GM18498 (cell line): Measurements from ENCODE around the gene MS4A10.

ENCODE experiments used
- ATAC-seq: cut with Tn5 transposase; IDR thresholded peaks from one replicate; pipeline ENCODE4 v1.9.1; 2021; ENCODE audit warnings: mild to moderate bottlenecking, moderate library complexity; ENCODE audit not compliant: unreplicated experiment

The MS4A10 gene

DNA sequence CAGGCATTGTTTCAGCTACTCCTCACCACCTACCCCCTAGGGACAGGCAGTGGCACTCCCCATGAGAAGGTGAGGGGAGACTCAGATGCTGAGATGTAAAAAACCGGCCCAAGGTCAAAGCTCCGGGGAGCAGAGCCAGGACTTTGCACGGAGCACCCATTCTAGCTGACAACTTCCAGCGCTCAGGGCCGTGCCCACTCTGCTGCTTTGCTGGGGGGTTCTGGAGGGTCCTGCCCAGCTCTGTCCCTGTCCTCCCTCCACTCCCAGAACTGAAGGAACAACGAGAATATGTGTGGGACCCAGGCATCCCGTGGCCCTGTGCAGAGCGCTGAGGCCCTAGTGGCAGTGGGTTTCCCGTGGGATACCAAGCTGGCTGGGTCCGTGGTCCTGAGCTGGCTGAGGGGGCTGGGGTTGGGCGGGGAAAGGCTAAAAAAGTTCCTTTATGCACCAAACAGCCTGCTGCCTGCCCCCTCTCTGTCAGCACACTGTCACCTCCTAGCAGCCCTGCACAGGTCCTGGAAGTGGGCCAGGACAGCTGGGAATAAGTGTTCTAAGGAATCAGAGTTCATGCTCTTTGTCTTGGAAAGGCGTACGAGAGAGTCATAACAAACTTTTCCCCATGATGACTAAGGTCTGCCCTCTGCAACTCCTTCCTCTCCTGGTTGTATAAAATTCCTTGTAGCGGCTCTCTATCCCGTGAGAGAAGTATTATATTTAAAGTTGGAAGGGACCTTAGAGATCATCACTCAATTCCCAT lies 1.9 kb downstream of the MS4A10 start:
- no peak for ATAC-seq

- ATAC-seq = no peak
These were observed 3.4 kb downstream of the MS4A10 start for GRCh38 chr11:60788401-60789125.

DNA sequence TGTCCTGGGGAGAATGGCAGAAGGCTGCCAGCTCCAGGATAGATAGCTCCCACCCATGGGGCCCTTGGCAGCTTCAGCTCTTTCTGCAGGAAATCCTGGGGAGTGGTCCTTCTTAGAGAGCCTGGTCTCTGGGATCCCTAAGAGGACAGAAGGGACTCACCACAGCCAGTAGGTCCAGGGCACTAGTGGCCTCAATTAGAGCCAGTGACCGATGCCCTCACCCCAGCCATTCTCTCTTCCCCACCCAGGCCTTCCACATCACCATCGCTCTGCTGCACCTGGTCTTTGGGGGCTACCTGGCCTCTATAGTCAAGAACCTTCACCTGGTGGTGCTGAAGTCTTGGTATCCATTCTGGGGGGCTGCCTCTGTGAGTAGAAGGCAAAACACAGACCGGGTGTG lies 5.6 kb downstream of the MS4A10 start:
- ATAC-seq = no peak

DNA sequence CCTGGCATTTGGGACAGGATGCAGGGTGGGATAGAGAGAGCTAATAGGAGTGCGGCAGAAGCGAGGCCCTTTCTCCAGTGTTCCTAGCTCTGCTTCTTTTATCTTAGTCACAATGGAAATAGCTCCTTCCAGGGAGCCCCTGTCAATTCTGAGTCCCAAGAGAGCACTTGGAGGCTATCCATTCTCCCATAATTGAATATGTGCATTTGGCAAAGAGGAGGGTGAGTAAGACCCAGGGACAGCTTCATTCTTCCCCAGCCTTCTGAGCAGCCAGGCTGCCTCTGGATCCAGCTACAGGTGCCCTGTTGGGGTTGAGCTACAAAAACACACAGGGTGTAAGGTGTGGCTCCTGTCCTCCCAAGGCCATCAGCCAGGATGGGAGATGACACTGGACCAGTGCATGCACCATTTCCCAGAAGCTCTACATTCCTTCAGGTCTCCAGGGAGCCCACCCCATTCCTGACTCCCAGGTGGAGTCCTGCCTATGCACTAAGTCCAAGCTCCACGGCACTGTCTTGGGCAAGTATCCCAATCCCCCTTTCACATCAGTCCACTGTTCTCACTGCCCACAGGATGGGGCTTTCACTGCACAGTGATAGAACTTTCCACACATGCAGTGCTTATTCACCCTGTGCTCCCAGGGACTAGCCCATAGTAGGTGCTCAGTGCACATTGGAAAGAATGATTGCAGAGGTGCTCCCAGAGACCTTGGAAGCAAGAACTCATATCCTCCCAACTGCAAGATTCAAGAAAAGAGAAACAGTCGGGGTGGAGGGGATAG lies 6.2 kb downstream of the MS4A10 start:
- ATAC-seq = no peak

- no peak for ATAC-seq
These were observed 7.4 kb downstream of the MS4A10 start for GRCh38 chr11:60792521-60792920.

DNA sequence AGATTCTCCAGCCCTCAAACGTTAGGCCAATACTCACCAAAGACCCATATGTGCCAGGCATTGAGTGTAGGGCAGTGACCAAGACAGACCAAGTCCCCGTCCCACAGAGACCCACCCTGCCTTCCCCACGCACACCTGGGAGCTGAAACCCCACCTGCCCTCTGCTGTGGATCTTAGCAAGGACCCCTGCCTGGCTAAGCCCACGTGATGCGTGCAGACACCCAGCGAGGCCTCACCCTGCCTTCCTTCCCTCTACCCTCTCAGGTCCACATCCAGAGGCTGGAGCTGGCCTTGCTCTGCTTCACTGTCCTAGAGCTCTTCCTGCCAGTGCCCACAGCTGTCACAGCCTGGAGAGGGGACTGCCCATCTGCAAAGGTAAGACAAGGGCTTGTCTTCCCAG lies 10.2 kb downstream of the MS4A10 start:
- ATAC-seq = no peak

DNA sequence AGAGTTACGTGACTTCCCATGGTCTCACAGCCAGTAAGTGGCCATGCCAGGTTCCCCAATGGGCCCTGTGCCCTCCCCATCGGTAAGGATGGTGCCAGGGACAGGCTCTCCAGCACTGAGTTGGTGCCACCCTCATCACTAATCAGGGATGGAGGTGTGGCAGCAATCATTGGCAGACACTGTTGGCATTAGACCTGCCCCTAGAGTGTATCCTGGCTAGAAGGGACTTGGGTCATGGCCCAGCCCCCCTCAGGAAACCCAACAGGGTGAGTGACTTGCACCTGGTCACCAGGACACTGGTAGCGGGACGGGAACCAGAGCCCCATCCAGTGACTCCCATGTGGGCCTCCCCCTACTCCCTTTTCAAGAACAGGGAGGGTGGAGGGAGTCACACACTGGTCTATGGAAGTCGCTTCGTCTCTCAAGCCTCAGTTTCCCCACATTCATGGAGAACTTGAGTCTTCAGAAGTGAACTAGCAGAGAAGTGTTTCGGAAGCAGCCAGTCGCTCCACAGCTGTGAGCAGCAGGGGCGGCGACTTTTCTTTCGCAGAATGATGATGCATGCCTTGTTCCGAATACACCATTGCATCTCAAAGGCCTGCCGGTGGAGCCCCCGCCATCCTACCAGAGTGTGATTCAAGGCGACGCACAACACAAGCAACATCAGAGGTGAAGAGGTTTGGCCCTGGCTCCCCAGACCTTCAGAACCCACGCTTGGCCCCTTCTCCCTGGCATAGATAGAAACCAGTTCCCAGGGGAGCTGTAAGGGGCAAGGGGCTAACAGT lies 12.9 kb downstream of the MS4A10 start:
- ATAC-seq = no peak

- ATAC-seq = no peak
These were observed 13.5 kb downstream of the MS4A10 start for GRCh38 chr11:60798631-60799030.

- no peak for ATAC-seq
These were observed 16.1 kb downstream of the MS4A10 start for GRCh38 chr11:60801194-60801593.

DNA sequence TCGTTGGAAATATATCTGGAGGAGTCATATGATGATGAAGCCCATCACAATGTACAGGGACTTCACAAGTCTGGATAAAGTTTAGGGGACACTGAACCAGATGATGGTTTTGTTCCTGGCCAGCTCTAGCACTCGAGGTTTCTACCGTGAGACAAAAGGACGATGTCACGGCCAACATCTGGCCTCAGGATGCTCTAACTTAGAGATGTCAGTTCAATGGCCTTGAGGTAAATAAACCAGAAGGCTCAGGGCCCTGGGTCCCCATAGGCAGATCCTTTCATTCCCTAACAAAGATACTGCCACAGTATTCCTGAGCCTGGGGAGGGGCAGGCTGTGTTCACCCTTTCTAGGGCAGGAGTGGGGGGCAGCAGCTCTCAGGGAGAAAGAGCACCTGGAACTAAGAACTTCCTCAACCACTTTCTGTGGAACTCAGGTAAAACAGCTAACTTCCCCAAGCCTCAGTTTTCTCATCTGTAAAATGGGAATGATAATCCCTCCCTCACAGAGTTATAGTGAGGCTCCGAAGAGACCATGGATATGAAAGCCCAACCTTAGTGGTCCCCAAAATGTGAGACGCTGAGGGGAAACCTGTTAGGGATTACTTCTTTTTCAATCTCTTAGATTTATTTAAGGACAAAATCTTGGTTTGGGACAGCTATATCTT lies 18.3 kb downstream of the MS4A10 start:
- ATAC-seq = no peak

- ATAC-seq = no peak
These were observed 24.1 kb downstream of the MS4A10 start for GRCh38 chr11:60809249-60809648.

- no peak for ATAC-seq
These were observed 24.6 kb downstream of the MS4A10 start for GRCh38 chr11:60809691-60810090.

DNA sequence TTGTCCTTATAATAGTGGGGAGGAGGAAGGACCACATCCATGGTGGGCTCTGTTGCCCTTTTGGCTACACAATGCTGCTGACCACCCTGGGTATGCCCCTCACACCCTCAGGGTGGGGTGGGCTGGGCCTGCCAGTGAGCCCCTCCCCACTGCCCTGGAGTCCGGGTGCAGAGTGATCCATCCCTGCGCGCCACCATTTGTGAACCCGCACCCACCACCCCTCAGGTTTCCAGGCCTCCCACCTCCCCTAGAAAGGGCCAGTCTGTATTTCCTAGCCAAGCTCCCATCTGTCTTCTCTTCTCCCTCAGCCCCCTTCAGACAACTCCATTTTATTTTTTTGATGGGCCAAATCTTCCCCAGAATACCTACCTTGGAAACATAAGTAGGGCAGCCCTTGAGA lies 25.0 kb downstream of the MS4A10 start:
- no peak for ATAC-seq

DNA sequence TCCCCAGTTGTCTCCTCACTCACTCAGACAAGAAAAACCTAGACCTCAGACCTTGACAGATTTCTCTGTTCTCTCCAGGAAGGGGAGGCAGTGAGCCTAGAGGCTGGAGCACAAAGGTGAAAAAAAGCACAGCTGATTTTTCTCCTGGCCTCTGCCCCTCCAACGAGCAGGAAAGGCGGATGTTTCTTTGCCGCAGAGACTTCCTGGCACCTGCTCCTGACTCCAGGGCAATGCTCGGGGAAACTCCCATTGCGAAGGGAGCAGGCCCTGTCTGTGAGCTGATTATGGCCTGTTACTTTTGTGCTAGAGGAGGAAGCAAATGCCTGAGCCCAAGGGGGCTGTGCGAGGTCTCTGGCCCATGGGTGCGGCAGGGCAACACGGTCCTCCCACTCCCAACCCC lies 25.4 kb downstream of the MS4A10 start:
- ATAC-seq = no peak

GRCh38 chr11:60813324-60813723 lies 28.2 kb downstream of the MS4A10 start:
- no peak for ATAC-seq

DNA sequence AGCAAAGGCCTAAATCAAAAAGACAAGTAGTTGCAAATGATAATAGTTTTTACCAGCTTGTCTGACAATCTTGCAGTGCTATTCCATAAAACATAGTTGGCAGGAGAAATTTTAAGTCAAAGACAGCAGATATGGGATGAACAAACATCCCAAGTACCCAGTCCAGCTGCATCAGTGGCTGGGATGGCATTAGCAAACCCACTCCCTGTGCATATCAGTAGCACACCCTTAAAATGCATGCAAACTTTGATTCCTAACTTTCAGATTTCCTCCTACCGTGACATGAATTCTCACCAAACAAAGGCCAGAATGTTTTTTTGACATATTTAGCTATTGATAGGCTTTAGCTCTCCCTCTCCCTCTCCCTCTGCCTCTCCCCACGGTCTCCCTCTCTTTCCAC lies 29.0 kb downstream of the MS4A10 start:
- ATAC-seq = no peak

DNA sequence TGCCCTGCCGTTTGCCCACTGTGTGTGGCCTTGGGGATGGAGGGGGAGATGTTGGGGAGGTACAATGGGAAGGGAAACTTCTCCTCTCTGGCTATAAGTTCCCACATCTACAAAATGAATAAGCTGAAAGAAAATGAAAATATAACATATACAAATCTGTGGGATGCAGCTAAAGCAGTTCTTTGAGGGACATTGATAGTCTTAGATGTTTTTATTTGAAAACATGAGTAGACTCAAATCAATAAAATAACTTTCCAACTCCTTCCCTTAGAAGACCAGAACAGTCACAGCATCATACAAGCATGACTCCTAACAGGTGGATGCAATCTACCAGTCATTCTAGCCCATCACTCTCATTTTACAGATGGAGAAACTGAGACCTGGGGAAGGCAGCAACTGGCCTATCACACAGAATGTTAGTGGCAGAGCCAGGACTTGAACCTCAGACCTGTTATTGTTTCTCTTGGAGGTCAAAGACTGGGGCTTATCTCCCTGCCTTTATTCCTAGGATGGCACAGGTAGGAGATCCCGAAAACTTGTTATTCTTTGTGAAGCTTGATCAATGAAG lies 31.5 kb downstream of the MS4A10 start:
- ATAC-seq = no peak

DNA sequence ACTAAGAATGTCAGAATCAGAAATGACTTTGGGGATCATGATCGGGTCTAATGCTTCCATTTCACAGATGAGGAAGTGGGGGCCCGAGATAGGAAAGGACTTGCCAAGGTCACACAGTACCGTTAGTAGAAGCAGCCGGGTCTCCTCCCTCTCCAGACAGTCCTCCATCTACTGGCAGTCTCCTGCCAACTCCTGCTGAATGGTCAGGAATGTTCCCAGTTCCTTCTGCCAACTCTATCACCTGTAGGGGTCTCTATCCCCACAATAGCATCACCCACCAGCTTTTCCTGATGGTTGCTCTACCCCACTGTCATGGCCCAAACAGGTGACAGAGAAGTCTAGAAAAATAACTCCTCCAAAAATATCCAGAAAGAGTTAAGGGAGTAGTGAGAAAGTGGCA lies 32.9 kb downstream of the MS4A10 start:
- ATAC-seq = no peak

- ATAC-seq = no peak
These were observed 36.9 kb downstream of the MS4A10 start for GRCh38 chr11:60821827-60822599.
